A204.1 (cell line): Measurements from ENCODE around the gene PSMG3.

Experiments used
- FAIRE-seq: peaks from 2 replicates; lab custom pipeline; 2012; peaks lifted over from hg19 to GRCh38; lab: Jason Lieb, UNC

Gene PSMG3

DNA sequence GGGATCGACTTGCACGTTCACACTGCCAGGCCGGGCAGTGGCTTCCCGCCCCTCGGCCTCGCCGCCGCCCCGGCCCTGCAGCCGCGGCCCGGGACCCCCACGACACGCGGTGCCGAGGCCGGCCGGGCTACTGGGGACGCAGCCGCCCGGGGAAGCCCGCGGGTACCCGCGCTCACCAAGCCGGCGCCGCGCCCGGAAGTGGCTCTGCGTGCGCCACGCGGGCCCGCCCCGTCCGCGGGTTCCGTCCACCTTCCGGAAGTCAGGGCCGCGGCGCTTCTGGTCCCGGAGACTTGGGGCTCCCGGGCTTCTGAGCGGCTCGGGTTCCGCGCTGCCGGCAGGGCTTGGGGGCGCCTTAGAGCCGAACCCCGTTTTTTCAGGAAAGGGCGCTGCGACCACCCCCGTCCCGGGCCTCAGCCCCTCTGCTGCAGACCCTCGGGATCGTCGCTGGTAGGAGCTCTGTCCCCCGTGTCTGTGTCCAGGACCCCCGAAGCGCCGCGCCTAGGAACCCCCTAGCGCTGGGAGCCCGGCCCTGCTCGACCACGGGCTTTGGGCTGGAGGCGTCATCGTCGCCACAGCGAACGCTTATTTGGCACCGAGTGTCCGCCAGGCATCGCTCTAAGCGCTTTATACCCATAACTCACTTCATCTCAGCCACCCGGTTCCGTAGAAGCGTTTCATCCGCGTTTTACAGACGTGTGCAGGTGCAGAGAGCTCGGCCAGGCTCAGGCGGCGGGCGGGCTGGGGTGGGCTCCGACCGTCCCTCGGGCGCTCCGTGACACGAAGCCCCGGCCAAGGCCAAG lies at the start of gene PSMG3:
TSS of gene PSMG3 (minus strand) at position 200 of the 800 bp plus-strand sequence. CDS start 693 bp downstream, outside the sequence.
- no peak for FAIRE-seq

GRCh38 chr7:1618475-1618874 lies 48.6 kb upstream of the PSMG3 start:
- FAIRE-seq = no peak

DNA sequence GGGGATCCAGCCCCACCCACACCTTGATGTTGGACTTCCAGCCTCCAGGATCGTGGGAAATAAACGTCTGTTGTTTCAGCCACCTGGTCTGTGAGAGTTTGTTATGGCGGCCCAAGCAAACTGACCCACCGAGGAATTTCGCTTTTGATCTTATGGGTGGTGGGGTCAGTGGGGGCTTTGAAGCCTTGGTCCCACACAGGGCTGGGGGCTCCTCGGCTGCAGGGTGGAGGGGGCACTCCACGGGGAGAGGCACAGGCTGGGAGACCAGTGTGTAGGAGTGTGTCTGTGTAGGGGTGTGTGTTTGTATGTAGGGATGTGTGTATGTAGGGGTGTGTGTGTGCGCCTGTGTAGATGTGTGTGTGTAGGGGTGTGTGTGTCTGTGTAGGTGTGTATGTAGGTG lies 48.1 kb upstream of the PSMG3 start:
- FAIRE-seq = no peak

DNA sequence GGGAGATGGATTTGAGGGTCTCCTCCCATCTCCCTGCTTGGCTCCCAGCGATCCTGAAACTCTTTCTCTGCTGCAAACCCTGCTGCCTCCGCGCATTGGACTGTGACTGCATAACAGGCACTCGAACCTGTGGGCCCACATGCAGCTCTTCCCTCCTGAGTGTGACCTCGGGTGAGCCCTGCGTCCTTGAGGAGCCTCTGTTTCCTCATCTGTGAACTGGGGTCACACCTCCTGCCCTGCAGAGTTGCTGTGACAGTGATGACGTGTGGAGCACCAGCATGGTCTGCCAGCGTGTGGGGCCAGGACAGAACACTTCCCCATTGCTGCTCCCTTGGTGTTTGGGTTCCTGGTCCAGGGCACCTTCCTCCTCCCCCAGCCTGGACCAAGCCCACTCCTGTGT lies 46.9 kb upstream of the PSMG3 start:
- FAIRE-seq = no peak

- no peak for FAIRE-seq
Measured at GRCh38 chr7:1611708-1612241, 41.9 kb upstream of the PSMG3 start.

- FAIRE-seq = no peak
Measured at GRCh38 chr7:1610678-1611302, 41.0 kb upstream of the PSMG3 start.

DNA sequence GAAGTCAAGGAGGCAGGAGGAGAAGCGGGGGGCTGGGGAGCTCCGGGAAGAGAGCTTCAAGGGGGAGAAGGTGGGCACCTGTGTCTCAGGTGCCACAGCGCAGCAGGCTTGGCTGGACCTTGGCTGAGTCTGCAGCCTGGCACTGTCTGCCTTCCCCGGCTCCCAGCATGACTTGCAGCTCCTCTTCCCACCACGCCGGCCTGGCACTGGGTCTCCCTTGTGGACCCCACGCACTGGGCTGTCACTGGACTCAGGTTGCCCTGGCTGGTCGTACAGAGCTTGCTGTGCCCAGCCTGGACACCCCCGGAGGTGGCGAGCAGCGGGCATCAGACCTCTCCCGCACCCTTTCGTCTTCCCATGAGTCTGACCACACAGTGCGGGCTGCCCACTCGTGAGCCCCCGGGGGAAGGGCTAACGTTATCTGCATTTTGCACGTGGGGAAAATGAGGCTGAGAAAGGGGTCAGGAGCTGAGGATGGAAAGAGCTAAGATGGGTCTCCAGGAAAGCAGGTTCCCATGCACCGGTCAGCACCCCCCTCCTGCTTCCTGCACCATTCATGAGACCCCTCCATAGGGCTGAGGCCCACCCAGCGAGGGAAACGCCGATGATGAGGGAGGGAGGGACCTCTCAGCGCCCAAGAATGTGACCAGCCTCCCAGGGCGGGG lies 40.3 kb upstream of the PSMG3 start:
- no peak for FAIRE-seq

DNA sequence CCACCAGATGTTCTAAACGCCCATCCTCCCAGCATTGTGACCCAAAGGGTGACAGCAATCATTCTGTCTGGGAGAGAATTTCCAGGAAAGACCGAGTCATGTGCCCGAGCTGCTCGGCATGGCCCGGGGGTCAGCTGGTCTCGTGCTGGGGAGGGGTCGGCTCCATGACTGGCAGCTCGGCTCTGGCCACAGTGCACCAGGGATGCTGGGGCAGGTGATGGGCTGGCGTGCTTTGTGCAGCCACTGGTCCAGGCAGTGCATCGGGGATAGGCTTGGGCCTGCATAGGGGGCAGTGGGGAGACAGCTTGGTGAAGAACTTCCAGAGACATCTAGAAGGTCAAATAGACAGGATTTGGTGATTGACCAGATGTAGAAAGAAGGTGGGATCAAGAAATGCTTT lies 39.2 kb upstream of the PSMG3 start:
- FAIRE-seq = no peak

DNA sequence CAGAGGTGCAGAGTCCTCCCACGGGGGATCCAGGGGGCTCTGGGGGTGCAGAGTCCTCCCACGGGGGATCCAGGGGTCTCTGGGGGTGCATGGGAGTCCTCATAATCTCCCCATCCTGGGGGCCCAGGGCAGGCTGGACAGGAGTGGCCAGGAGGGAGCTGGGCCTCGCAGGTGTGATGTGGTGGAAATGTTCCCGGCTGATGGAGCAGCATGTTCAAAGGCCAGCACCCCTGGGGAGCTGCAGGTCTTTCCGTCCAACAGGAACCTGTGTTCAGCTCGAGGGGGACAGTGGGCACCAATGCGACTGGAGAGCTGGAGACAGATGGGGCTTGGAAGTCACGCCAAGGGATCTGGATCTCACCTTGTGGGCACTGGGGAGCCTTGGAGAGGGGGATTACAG lies 38.5 kb upstream of the PSMG3 start:
- no peak for FAIRE-seq

DNA sequence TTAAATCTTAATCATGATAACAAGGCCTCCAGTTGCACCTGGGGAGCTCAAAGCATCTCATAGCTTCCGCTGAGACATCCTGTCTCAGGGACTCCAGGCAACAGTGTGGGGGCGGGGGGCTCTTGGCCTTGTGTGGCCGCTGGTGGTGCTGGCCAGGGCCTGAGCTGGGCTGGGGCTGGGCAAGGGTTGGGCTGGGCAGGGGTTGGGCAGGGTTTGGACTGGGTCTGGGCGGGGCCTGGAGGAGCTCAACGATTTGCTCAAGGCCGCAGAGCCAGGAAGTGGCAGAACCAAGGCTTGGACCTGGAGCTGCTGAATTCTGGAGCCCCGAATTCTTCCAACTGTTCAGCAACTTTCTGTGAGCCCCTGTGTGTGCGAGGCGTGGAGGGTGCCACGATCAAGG lies 37.9 kb upstream of the PSMG3 start:
- no peak for FAIRE-seq

GRCh38 chr7:1607001-1607400 lies 37.2 kb upstream of the PSMG3 start:
- no peak for FAIRE-seq

DNA sequence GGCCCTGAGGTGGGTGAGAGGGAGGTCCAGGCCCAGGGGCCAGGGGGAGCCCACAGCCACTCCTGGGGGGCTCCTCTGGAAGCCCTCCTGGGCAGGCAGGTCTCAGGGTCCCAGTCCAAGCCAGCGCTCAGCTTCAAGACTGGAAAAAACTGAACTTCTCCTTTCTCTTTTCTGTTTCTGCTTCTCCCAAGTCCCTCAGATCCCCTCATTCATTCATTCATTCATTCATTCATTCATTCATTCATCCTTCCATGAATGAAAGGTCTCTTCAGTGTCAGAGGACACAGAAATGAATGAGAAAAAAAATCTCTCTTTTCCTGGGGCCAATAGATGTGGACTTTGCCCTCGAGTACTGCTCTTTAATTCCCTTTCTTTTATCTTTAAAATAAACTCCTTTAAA lies 34.6 kb upstream of the PSMG3 start:
- no peak for FAIRE-seq

- no peak for FAIRE-seq
Measured at GRCh38 chr7:1603346-1604225, 33.8 kb upstream of the PSMG3 start.

- no peak for FAIRE-seq
Measured at GRCh38 chr7:1602386-1602785, 32.6 kb upstream of the PSMG3 start.

DNA sequence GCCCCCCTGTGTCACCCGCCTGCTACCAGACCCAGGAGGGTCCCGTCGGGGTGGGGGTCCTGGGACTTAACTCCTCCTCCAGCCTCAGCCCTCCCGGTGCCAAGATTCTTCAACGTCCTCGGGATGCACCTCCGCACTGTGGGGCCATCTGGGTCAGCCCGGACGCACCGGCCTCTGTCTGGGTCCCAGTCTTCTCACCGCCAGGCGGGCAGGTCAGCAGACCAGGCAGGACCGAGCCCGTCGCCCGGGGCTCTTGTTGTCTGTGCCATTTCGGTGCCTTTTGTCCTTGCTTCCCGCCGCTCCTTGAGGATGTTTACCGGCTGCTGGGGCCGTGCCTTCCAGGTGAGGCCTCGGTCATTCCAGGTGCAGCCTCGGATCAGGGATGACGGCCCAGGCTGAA lies 32.1 kb upstream of the PSMG3 start:
- no peak for FAIRE-seq

DNA sequence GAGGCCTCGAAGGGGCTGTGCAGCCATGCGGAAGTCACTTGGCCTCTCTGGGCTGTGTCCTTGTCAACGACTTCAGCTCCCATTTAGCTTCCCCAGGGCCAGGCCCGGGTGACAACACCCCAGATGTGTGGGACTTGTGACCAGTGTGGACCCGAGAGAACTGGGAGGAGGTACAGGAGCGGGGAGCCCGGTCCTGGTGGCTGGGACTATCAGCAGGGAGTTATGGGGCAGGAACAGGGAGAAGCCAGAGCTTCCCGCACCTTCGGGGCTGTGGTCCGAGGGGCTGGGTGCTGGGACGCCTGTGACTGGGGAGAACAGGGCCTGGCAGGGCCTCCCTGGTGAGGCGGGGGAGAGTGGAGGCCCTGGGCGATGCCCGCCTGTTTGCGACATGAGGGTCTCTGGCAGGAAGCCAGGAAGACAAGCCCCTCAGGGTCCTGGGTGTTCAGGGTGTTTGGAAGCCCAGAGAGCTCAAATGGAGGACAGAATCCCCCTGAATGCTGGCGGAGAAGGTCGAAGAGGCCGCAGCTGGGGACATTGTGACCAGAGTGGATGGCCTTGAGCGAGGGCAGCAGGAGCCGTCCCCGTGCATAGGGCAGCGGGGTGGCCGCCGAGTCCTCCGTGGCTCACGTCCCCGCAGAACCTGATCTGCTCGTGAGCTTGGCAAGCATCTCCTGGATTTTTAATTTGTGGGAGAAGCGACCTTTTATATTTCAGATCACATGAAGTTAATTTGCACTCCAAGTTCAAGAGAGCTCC lies 30.0 kb upstream of the PSMG3 start:
- no peak for FAIRE-seq

GRCh38 chr7:1598961-1599639 lies 29.3 kb upstream of the PSMG3 start:
- no peak for FAIRE-seq

- no peak for FAIRE-seq
Measured at GRCh38 chr7:1598286-1598685, 28.5 kb upstream of the PSMG3 start.

DNA sequence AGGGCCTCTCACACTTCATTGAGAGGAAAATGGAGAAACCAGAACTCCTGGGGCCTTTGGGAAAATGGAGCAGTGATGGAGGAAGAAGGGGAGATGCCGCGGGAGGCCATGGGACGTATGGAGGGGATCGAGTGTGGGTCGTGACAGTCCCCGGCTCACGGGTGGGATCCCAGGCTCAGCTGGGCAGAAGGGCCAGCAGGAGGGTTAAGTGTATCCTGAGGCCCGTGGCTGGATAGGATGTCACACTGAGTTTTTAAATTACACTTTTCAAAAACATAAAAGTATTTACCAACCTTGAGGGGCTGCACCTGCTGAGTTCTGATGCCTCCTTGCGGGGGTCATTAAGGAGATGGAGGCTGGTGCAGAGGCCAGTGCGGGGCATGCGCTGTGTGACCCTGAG lies 28.0 kb upstream of the PSMG3 start:
- no peak for FAIRE-seq

- FAIRE-seq = no peak
Measured at GRCh38 chr7:1597066-1597760, 27.4 kb upstream of the PSMG3 start.
